Adrenal gland (tissue), 12 donors: Measurements from ENCODE around the gene PLCH2. TPM values are rescaled to one million over a fixed set of nuclear protein-coding genes. Genes with fewer than 3 reads are reported as not detected.

Source experiments
- DNase-seq, 7 donors: peaks; one replicate each; pipeline ENCODE4 v3.0.0-alpha.2; 2019 to 2020
- H3K27ac ChIP-seq, 5 donors: fragments of 200-600 bp; sonication (generic) in 4 of 5; 1 replicate in 3 of 5; 2 replicates in 2 of 5; pipeline versions ENCODE4 v1.5.1 to v1.8.0; 2016 to 2020; ENCODE audit warnings: mild to moderate bottlenecking in 1 of 5
- H3K27me3 ChIP-seq: fragments of 200-600 bp; 2 replicates; pipeline ENCODE4 v1.8.0; 2021
- H3K36me3 ChIP-seq, 2 donors: fragments of 200-600 bp; replicated peaks in 1 of 2; 1 replicate in 1 of 2; 2 replicates in 1 of 2; pipeline versions ENCODE4 v1.5.1 to v1.8.0; 2018 to 2022
- H3K4me1 ChIP-seq, 2 donors: fragments of 200-600 bp; replicated peaks in 1 of 2; 1 replicate in 1 of 2; 2 replicates in 1 of 2; pipeline versions ENCODE4 v1.5.1 to v1.8.0; 2018 to 2021
- H3K4me3 ChIP-seq, 4 donors: fragments of 200-600 bp; sonication (generic) in 3 of 4; one replicate each; pipeline ENCODE4 v1.5.1; 2016 to 2018
- H3K9me3 ChIP-seq, 3 donors: fragments of 200-600 bp; sonication (generic) in 1 of 3; replicated peaks in 1 of 3; 1 replicate in 2 of 3; 2 replicates in 1 of 3; pipeline versions ENCODE4 v1.5.1 to v1.8.0; 2016 to 2021
- POLR2A ChIP-seq, 2 donors: fragments of 450-650 bp; IDR thresholded peaks; one replicate each; pipeline ENCODE4 v1.6.1; 2017; ENCODE audit warnings: antibody characterized with exemption in 2 of 2, mild to moderate bottlenecking in 2 of 2, moderate library complexity in 1 of 2
- WGBS, 4 donors: extraction: QIAGEN DNeasy Blood & Tissue Kit in 2 of 4; methylation state at CpG; one replicate each; pipeline versions ENCODE4 v1.1.5 to v1.1.7; 2013 to 2017; 5-methylcytosine and 5-hydroxymethylcytosine counted together
- intact Hi-C, 2 donors: fragments of 100-400 bp; cut with DNase I; formaldehyde crosslinking; loops; one replicate each; pipeline versions ENCODE4 v1.14.1 to v1.15.0; 2022 to 2023
- polyA plus RNA-seq, 3 donors: library from polyadenylated mRNA; stranded (reverse); fragments of 200-250 nt in 2 of 3; fragments of 350-450 nt in 1 of 3; fragmentation: Illumina TruSeq in 1 of 3; extraction: RNeasy Lipid Tissue Mini Kit (QIAGEN cat#74804) in 1 of 3; gene quantifications; one replicate each; pipeline ENCODE4 v1.2.3, GENCODE V29; 2013 to 2014
- total RNA-seq, 9 donors: library from RNA; depleted of rRNA in 4 of 9; stranded (reverse); fragments of >200 nt in 4 of 9; fragments of 120-200 nt in 1 of 9; fragmentation: NEBNext Ultra II Directional in 1 of 9; extraction: Animal tissue kit (Norgen Biotek cat#: 25700) in 1 of 9; gene quantifications; one replicate each; pipeline versions ENCODE4 v1.1.0 to v1.2.4, GENCODE V29; 2013 to 2023
- TF ChIP-seq, protein P1 (sequence below), 6 experiments: fragments of 450-650 bp in 4 of 6; fragments of 200-600 bp in 2 of 6; sonication (generic) in 1 of 6; IDR thresholded peaks; 1 replicate in 5 of 6; 2 replicates in 1 of 6; pipeline versions ENCODE4 v1.5.1 to v1.8.0; 2016 to 2021; ENCODE audit warnings: antibody characterized with exemption in 6 of 6, mild to moderate bottlenecking in 2 of 6, moderate library complexity in 1 of 6
- donor health status: healthy with polysubstance abuse.
- donor health status: Bipolar disorder and iron deficiency.
- donor health status: DM: yes; HTN: yes; CAD: no.
- donor health status: DM: no; HTN: no; CAD: no.
- donor health status: DM: no; HTN: no; CAD: no.
- donor health status: DM: yes; HTN: yes; CAD: no.

The PLCH2 gene
- total and polyA plus RNA-seq, 12 donors = 0.22 to 66.3 (median 2.2) TPM; not detected in 1

DNA sequence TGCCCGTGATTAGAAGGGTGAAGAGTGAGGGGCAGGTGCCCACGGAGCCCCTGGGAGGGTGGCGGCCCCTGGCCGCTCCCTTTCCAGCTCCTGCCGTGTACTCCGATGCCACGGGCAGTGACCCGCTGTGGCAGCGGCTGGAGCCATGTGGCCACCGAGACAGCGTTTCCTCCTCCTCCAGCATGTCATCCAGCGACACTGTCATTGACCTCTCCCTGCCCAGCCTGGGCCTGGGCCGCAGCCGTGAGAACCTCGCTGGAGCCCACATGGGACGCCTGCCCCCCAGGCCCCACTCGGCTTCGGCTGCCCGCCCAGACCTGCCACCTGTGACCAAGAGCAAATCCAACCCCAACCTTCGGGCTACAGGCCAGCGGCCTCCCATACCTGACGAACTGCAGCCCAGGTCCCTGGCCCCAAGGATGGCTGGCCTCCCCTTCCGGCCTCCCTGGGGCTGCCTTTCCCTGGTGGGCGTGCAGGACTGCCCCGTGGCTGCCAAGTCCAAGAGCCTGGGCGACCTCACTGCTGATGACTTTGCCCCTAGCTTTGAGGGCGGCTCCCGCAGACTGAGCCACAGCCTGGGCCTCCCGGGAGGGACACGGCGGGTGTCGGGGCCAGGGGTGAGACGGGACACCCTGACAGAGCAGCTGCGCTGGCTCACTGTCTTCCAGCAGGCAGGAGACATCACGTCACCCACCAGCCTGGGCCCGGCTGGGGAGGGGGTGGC, 28.3 kb downstream of the PLCH2 start:
- TF ChIP-seq POLR2A (IDR thresholded peaks at IDR 0.05) = no peak
- TF ChIP-seq, protein P1, sequence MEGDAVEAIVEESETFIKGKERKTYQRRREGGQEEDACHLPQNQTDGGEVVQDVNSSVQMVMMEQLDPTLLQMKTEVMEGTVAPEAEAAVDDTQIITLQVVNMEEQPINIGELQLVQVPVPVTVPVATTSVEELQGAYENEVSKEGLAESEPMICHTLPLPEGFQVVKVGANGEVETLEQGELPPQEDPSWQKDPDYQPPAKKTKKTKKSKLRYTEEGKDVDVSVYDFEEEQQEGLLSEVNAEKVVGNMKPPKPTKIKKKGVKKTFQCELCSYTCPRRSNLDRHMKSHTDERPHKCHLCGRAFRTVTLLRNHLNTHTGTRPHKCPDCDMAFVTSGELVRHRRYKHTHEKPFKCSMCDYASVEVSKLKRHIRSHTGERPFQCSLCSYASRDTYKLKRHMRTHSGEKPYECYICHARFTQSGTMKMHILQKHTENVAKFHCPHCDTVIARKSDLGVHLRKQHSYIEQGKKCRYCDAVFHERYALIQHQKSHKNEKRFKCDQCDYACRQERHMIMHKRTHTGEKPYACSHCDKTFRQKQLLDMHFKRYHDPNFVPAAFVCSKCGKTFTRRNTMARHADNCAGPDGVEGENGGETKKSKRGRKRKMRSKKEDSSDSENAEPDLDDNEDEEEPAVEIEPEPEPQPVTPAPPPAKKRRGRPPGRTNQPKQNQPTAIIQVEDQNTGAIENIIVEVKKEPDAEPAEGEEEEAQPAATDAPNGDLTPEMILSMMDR (IDR thresholded peaks at IDR 0.05) = no peak
- peaks cover 0 to 16% of the 10 kb centered on the region in 2 donors for H3K36me3 ChIP-seq
- H3K27ac ChIP-seq = no peak overlapping the region
- WGBS, 4 donors = 44 to 61% (median 52%) methylated on average over 7 to 36 of the region's 36 CpGs
- H3K4me1 ChIP-seq = no peaks in the 10 kb centered on the region
- H3K4me3 ChIP-seq = no peak overlapping the region
- H3K27me3 ChIP-seq = peaks cover 13% of the 10 kb centered on the region
- no peaks in the 10 kb centered on the region for H3K9me3 ChIP-seq
- DNase-seq = no peak
- intact Hi-C loops = no loop called here

GRCh38 chr1:2504949-2505272, 28.8 kb downstream of the PLCH2 start:
- no peak for TF ChIP-seq POLR2A (IDR thresholded peaks at IDR 0.05)
- TF ChIP-seq, protein P1 (IDR thresholded peaks at IDR 0.05) = no peak
- peaks cover 0 to 21% of the 10 kb centered on the region in 2 donors for H3K36me3 ChIP-seq
- H3K4me3 ChIP-seq = no peak overlapping the region
- no peak overlapping the region for H3K27ac ChIP-seq
- WGBS, 4 donors = 24 to 59% (median 44%) methylated on average over 5 to 22 of the region's 22 CpGs; no CpG with 5 or more reads in 1 of the 4 donors
- H3K9me3 ChIP-seq = no peaks in the 10 kb centered on the region
- H3K4me1 ChIP-seq = no peaks in the 10 kb centered on the region
- H3K27me3 ChIP-seq = peaks cover 8% of the 10 kb centered on the region
- DNase-seq = no peak
- intact Hi-C loops = no loop called here

- H3K27ac ChIP-seq = no peak overlapping the region
- peaks cover 0 to 27% of the 10 kb centered on the region in 2 donors for H3K36me3 ChIP-seq
- peaks cover 8% of the 10 kb centered on the region for H3K27me3 ChIP-seq
- WGBS, 4 donors = 54 to 74% (median 64%) methylated on average over 14 to 21 of the region's 21 CpGs
- H3K4me3 ChIP-seq = no peak overlapping the region
- no peak for TF ChIP-seq POLR2A (IDR thresholded peaks at IDR 0.05)
- TF ChIP-seq, protein P1 (IDR thresholded peaks at IDR 0.05) = no peak
- intact Hi-C loops = no loop called here
- no peaks in the 10 kb centered on the region for H3K4me1 ChIP-seq
- H3K9me3 ChIP-seq = no peaks in the 10 kb centered on the region
- no peak for DNase-seq
Observed at GRCh38 chr1:2505461-2505994, 29.4 kb downstream of the PLCH2 start.

DNA sequence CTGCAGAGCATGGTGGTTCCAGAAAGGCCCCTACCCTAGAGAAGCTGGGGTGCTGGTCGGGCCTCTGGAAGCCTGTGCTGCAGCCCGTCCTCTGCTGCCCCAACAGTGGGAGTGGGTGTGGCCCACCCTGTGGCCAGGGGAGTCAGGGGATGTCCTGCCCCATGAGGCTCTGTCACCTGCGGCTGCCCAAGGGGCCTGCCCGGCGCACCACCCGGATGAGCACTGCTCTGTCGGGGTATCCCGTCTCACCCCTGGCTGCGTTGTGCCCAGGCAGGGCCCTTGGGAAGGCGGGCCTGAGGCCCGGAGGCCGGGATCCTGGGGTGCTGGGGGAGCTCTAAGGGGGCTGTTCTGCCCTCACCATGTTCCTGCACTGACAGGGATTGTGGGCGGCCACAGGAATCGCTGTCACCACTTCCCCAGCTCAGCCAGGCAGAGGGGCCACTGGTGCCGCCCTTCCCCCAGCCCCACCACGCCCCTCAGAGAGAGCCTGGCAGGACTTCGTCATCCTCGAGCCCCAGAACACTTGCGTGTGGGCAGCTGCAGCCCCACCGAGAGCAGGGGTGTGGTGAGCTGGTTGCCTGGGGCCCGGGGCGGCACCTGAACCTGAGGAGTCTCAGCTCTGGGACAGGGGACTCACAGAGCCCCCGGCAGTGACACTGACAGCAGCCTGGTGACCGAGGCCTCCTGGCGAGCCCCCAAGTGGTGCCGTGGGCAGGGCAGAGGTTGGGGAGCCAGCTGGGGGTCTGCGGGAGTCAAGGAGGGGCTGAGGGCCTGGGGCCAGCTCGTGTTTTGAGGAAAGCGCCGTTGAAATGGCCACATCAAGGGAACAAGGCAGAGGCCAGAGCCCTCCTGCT, 30.1 kb downstream of the PLCH2 start:
- no peak for DNase-seq
- intact Hi-C loops = no loop called here
- Histone ChIP-seq H3K27ac (no peak overlapping the region), H3K4me1 (no peaks in the 10 kb centered on the region), H3K4me3 (no peak overlapping the region), H3K9me3 (no peaks in the 10 kb centered on the region), H3K27me3 (peaks cover 8% of the 10 kb centered on the region), H3K36me3 (peaks cover 0 to 34% of the 10 kb centered on the region in 2 donors)
- 40 to 86% (median 61%) methylated on average over 5 to 30 of the region's 30 CpGs for WGBS, 4 donors
- TF ChIP-seq POLR2A (IDR thresholded peaks at IDR 0.05) = no peak
- TF ChIP-seq, protein P1 (IDR thresholded peaks at IDR 0.05) = no peak
